Measurements from ENCODE around the gene ADAMTS12. TPM values are rescaled to one million over a fixed set of nuclear protein-coding genes. Genes with fewer than 3 reads are reported as not detected.

ADAMTS12 gene
- total RNA-seq, 1 experiment from 2014 or later, result 0.05 TPM

GRCh38 chr5:33829430-33829829 lies 62.4 kb downstream of the ADAMTS12 start:
- DNase-seq (ENCODE audit: low read depth, low spot score) (no peak), ATAC-seq (no peak)
- ChIA-PET RAD21 (ENCODE audit: low non-redundant PET in 1 of 2, low total read pairs in 2 of 2, uncharacterized antibody in 2 of 2, unreplicated experiment in 2 of 2) (no interaction called here), POLR2A (no interaction called here), CTCF (no interaction called here)
- no TSS peak for BruUV-seq (replicated peaks)
- H3K79me2 ChIP-seq (ENCODE audit: insufficient read depth, low read length), result no peaks in the 10 kb centered on the region
- H4K20me1 ChIP-seq (ENCODE audit: insufficient read depth), result no peaks in the 10 kb centered on the region
- no peaks in the 10 kb centered on the region for H3K9me3 ChIP-seq (ENCODE audit: control insufficient read depth in 1 of 2, insufficient read depth in 1 of 2, low read depth in 1 of 2, low read length in 2 of 2)
- H3K27me3 ChIP-seq (ENCODE audit: insufficient read depth, low read length), result peaks cover 69% of the 10 kb centered on the region
- no peak overlapping the region for H2AFZ ChIP-seq (ENCODE audit: low read depth, low read length, poor library complexity, severe bottlenecking)
- no peak overlapping the region for H3K4me3 ChIP-seq (replicated peaks in 1 of 2; ENCODE audit: low read depth in 1 of 2, low read length in 2 of 2)
- H3K9me2 ChIP-seq (ENCODE audit: insufficient read depth), result no peaks in the 10 kb centered on the region
- no peak overlapping the region for H3K27ac ChIP-seq (ENCODE audit: low read depth, low read length)
- TF ChIP-seq, protein P1, sequence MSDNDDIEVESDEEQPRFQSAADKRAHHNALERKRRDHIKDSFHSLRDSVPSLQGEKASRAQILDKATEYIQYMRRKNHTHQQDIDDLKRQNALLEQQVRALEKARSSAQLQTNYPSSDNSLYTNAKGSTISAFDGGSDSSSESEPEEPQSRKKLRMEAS (IDR thresholded peaks at IDR 0.05), result no peak
- TF ChIP-seq ZFX (IDR thresholded peaks at IDR 0.05) (no peak), REST (IDR thresholded peaks at IDR 0.05; ENCODE audit: low read depth) (no peak), ATF3 (IDR thresholded peaks at IDR 0.05) (no peak), RAD21 (IDR thresholded peaks at IDR 0.05; ENCODE audit: low read depth) (no peak), TCF7L2 (IDR thresholded peaks at IDR 0.05; ENCODE audit: borderline replicate concordance, extremely low read depth, insufficient read depth, insufficient read length) (no peak), FOSL1 (IDR thresholded peaks at IDR 0.05; ENCODE audit: low read depth) (no peak), EGR1 (IDR thresholded peaks at IDR 0.05; ENCODE audit: low read depth) (no peak), EZH2phosphoT487 (IDR thresholded peaks at IDR 0.05; ENCODE audit: borderline replicate concordance) (no peak), POLR2AphosphoS5 (IDR thresholded peaks at IDR 0.05; ENCODE audit: low read depth, low read length) (no peak)
- H3K9ac ChIP-seq (ENCODE audit: low read length), result no peak overlapping the region
- H3K36me3 ChIP-seq (ENCODE audit: control insufficient read depth in 1 of 2, insufficient read depth in 2 of 2, low read length in 2 of 2), result no peaks in the 10 kb centered on the region
- no peaks in the 10 kb centered on the region for H3K4me1 ChIP-seq (ENCODE audit: control insufficient read depth in 1 of 2, insufficient read depth in 2 of 2, low read length in 2 of 2)
- no peak overlapping the region for H3K4me2 ChIP-seq (ENCODE audit: low read length)
- intact Hi-C loops (cut with micrococcal nuclease), result no loop called here

Data from HCT116 (cell line).